ENCODE results near the gene SEMA3E.

SEMA3E gene

DNA sequence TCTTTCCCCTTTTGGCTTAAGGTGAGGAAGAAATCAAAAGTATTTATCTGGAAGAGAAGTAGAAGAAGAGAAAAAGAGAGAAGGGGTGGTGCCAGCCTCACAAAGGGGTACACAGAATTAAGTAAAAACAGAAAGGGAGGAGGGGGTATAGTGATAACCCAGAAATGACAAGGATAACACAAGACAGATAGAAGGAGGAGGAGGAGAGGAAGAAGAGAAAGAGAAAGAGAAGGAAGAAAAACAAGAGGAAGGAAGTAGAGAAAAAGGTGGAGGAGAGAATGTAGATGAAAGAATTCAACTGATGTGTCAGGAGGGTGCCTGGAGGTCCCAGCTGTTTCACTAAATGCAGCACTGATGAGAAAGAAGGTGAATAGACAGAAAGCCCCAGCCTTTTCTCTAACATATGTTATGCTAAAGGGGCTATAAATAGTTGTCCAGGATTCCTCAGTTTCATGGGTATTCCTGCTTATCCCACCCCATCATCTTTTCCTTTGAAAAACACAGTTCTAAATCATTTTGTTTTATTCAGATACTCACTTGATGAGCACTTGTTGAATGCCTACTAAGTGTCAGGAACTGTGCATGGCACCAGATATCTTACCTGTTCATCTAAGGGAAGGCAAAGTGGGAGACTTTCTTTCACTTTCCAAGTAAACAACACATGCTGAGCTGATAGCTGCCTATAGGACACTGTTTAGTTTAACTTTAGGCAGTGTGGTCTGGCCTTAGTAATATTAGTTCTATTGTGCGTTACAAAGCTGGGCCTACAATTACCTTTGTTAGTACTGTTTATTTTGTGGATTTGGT, 8.0 kb downstream of the SEMA3E start:
- FAIRE-seq (no peak), DNase-seq (ENCODE audit: low spot score) (no peak)

DNA sequence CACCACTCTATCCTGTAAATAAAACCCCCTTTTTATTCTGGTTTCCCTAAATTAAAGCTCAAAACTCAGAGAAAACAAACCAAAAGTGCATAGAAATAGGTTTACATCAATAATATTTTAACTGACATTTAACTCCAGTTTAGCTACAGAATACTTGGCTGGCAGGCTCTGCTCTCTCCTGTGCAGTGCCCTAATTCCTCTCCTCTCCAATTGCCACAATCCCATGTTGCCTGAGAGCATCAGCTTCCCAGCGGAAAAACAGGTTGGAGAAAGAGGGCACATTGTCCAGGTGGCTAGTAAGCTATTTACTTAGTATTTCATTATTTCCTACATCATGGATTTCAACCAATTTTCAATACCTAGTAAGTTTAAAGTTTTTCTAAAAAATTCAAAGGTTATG, 8.7 kb downstream of the SEMA3E start:
- DNase-seq (ENCODE audit: low spot score), result no peak
- FAIRE-seq, result no peak

DNA sequence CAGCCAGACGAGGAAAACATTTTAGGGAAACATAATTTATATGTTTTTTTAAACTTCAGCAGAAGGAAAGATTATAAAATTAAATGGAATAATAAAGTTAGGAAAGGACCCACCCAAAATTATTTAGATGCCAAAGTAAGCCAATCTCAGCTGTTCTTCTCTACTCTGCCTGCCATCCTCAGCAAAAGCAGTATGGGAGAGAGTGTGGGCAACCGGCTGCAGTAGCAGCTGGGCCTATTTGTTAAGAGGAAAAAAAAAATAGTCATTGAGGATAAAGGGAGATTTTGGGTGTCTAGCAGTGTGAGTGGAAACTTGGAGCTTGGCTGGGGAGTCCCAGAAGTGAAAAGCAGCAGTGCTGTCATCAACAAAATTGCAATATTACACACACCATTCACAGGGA, 15.4 kb downstream of the SEMA3E start:
- FAIRE-seq (no peak), DNase-seq (ENCODE audit: low spot score) (no peak)

DNA sequence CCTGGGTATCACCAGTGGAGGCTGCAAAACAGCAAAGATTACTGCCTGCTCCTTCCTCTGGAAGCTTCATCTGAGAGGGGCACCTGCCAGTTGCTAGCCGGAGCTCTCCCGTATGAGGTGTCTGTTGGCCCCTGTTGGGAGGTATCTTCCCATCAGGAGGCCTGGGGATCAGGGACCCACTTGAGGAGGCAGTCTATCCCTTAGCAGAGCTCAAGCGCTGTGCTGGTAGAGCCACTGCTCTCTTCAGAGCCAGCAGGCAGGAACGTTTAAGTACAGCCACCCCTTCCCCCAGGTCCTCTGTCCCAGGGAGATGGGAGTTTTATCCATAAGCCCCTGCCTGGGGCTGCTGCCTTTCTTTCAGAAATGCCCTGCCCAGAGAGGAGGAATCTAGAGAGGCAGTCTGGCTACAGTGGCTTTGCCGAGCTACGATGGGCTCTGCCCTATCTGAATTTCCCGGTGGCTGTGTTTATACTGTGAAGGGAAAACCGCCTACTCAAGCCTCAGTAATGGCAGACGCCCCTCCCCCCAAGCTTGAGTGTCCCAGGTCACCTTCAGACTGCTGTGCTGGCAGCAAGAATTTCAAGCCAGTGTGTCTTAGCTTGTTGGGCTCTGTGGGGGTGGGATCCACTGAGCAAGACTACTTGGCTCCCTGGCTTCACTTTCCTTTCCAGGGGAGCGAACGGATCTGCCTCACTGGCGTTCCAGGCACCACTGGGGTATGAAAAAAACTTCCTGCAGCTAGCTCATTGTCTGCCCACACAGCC, 19.6 kb downstream of the SEMA3E start:
- DNase-seq (ENCODE audit: low spot score), result no peak
- FAIRE-seq, result no peak

DNA sequence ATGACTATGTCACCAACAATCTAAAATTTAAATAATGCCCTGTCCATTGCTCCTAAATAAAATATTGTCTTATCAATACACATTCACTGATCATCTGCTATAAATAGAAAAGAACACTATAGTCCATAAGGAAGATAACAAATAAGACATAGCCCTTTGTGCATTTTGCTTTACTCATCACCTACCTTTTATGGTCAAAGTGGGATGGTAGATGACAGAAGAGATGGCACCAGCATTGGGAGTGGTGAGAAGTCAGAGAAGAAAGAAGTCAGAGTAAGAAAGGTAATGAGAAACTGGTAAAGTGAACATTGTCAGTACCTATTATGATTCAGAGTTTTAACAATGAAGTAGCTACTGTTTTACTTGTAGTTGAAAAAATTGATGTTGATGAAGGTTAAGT, 31.1 kb downstream of the SEMA3E start:
- no peak for FAIRE-seq
- no peak for DNase-seq (ENCODE audit: low spot score)

DNA sequence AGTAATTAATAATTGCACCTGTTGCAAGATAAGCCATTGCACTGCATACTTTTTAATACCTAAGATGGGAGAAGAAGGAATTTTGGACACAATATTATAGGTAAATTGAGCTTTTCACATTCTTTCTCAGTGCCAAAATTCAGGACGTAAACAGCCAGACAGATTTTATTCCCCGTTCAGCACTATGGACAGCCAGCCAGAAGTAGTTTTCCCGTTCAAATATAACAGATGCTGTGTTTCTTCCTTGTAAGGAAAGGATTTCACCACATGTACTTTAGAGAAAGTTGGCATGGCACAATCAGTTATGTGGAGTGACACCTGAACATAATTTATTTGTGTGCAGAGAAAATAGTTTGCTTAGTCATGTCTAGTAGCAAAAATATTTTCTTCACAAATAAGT, 34.8 kb downstream of the SEMA3E start:
- peak; percentile 52 for FAIRE-seq
- no peak for DNase-seq (ENCODE audit: low spot score)

DNA sequence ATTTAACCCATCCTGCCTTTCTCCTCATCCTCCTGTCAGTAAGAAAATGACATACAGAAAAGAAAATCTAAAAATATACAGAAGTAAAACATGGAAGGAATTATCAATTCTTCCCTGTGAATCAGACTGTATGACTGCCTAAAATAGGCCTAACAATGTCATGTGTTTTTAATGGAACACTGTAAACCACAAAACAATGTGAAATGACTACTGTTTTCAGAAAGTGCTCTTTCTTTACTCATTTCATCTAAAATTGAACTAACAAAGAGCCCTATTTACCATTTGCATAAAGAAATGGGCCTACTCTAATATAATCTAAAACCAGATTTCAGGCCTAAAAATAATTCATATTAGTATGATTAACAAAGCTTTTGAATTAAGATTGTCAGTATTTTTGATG, 35.7 kb downstream of the SEMA3E start:
- no peak for FAIRE-seq
- DNase-seq (ENCODE audit: low spot score), result no peak

DNA sequence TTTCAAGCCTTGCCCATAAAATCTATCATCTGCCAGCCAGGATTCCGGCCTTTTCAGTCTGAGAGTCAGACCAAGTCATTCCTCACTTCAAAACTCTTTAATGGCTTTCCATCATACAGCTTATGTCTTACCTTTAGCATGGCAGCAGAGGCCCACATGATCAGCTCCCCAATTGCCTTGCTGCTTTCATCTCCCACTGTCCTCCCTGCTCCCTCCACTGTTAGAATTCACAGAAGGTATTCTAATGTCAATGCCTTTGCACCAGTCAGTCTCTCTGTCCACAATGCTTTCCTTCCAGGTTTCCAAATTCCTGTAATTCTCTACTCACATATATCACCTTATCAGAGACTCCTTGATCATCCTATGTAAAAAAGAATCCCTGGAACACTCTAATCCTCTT, 37.2 kb downstream of the SEMA3E start:
- DNase-seq (ENCODE audit: low spot score) (no peak), FAIRE-seq (no peak)

DNA sequence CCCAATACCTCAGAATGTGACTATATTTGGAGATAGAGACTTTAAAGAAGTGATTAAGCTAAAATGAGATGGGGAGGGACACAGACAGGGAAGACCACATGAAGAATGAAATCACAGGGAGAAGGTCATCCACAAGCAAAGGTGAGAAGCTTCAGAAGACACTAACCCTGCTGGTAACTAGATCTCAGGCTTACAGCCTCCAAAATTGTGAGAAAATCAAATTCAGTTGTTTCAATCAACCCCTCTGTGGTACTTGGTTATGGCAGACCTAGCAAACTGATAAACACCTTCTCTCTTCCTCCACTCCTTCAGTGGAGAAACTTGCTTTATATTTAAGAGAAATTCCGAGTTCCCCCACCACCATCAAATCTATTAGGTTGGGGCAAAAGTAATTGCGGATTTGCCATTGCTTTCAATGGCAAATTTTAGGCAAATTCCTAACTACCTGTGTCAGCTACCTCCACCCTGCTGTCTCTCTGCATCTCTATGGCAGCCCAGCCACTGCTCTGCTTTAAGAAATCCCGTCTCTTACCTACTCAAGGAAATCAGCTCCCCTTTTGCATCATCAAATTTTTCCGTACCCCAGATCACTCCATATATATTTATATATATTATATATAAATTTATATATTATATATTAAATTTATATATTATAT, 38.2 kb downstream of the SEMA3E start:
- no peak for FAIRE-seq
- DNase-seq (ENCODE audit: low spot score), result no peak

DNA sequence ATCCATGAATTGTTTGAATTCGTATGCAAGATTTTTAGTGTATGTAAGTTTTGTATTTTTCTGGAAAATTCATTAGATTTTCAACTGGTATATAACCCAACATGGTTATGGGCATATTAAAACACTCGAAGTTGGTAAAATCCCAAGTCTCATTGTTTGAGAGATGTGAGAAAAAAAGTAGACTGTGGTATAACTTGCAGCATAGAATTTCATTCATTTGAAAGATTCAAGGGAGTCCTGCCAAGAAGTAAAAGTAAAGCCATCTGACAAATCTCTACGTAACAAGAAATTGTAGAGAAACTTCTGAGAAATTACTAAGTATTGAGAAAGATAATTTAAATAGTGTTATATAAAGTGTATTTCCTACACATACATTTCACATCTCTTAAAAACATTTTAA, 40.2 kb downstream of the SEMA3E start:
- FAIRE-seq, result no peak

DNA sequence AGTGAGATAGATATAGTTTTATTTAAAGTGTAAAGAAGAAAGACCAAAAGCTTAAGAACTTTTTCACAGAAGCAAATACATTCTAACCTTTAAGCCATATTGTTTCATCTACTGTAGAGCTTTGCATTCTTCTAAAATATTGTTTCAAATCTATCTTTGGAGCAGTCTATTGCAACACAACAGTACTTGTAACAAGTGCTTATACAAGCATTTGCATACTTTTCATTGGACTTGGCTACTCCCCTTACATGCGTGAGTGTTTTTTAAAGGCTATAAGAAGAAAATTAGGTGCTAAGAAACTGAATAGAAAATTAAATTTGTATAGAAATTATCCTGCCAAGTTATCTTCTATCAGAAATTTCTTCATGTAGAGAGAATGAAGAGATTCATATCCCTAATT, 45.3 kb downstream of the SEMA3E start:
- FAIRE-seq (no peak), DNase-seq (ENCODE audit: low spot score) (no peak)

More for the DNA sequence above, 40.2 kb downstream of the SEMA3E start:
- DNase-seq (ENCODE audit: low spot score), result no peak

DNA sequence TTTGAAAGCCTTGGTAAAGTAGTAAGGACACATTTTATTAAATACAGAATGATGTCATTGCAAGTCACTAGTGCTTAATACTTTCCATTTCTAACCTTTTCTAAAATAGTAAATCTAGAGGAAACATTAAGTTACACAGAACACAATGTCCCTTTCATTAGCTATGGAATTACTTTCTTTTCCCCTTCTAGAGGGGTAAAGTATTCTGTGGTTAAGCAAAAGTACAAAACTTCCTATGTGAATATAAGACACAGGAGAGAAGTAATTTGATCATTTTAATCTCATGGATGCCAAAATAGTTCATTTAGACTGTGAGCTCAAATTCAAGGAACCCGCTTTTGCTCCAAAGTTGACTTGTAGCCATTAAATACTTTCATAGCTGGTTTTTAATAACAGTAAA, 49.8 kb downstream of the SEMA3E start:
- no peak for FAIRE-seq
- no peak for DNase-seq (ENCODE audit: low spot score)

DNA sequence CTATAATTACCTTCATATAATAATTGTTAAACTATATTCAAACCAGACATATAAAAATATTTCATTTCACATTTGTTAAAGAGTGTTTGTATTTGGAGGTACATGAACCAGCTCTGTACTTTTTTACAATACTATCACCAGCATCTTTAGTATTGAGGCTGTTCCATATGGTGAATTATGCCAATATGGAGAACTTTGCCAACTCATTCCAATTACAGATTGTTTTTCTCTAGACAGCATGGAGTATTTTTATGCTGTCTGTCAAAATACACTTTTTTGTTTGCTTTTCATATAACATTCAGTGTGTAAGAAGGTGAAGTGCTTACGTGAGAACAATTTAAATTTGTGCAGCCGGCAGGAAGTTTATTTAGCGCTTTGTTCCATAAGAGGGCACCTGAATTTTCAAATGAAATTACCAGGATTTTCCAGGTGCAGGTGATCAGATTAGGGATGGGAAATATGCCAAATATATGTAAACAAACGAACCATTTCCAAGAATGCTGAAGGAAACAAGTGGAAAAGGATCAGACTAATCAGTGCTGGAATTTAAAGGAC, 54.9 kb downstream of the SEMA3E start:
- no peak for DNase-seq (ENCODE audit: low spot score)
- no peak for FAIRE-seq

DNA sequence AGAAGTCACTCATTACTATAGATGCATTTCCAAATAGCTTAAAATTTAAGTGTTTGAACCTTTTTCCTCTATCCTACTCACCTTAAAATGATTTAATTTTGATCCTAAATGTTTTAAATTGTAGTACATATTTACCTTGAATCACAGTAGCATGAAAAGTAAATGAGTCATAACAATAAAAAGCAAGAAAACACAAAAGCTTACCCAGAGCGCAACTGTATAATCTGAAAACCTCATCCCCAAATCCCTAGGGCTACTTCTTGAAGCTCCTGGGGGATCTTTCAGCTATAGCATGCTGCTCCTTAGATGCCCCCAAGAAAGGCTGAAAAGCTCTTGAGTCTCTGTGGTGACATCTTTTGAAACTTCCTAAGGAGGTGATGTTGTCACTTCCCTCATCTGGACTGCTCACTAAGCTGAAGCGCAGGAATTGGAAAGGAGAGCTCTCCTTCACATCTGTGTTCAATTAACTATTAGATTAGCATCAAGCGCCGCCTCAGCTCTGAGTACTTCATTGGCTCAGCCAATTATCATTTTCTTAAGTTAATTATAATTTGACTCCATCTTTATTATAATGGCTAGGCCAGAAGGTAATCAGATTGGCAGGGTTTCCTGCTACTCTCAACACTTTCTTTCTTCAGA, 60.2 kb downstream of the SEMA3E start:
- no peak for DNase-seq (ENCODE audit: low spot score)
- no peak for FAIRE-seq

DNA sequence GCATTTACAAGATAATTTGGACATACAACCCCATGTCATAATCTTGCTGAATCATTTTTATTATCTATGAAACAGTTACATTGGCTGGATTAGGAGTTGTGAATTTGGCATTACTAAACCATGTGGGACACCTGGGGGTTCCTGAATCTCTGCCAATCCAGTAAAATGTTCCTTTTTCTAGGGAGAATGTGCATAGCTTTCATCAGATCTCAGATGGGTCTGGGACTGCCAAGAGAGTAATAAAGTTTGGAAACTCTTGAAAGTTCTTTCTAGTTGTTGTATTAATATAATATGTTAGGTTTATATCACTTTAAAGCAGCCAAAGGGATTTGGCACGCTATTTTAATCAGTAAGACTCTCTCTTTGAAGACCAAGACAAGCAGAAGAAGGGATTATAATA, 62.7 kb downstream of the SEMA3E start:
- FAIRE-seq (no peak), DNase-seq (ENCODE audit: low spot score) (no peak)

DNA sequence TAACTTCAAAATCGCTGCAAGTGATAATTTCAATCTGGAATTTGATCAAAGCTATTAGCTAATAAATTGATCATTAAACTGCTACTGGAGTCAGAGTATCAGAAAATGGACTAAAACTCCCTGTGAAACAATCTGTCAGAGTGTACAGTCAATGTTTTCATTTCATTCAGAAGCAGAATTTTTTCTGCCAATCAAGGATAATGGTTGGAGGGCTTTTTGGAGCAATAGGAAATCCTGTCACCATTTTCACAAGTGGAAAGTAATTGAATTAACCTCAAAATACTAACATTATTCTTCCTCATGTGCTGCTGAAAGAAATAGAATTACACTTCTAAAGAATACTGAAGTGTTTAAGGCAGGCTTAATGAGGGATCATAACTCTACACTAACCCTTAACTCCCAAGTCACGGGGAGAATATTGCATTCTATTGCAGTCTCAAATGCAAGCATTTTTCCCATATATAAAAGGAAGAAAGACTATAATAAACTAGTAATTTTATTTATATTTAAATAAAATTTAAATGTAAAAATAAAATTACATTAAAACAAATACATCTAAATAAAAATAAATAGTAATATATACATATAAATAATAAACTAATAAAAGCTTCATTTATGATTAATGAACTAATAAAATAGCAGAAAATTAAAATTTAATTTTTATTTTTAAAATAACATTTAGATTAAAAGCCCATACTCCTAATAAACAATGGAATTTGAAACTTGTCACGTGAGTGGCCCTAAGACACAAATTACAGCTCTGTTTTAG, 67.1 kb downstream of the SEMA3E start:
- no peak for FAIRE-seq

DNA sequence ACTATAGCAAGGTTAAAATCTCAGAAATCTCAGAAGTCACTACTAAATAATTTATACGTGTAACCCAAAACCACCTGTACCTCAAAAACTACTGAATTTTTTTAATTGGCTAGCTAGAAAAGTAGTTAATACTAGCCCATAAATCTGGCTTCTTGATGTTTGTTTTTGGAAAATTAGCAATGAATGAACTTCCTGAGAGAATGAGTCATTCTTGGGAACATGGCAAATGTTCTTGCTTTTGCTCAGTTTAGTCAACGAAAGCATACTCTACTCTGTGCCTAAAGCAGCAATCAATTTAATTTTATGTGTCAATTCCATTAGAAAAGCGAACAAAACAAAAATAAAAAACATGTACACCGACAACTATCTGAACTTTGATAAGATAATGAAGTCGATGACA, 69.2 kb downstream of the SEMA3E start:
- FAIRE-seq (no peak), DNase-seq (ENCODE audit: low spot score) (peak; percentile 23)

More for the DNA sequence above, 67.1 kb downstream of the SEMA3E start:
- no peak for DNase-seq (ENCODE audit: low spot score)

DNA sequence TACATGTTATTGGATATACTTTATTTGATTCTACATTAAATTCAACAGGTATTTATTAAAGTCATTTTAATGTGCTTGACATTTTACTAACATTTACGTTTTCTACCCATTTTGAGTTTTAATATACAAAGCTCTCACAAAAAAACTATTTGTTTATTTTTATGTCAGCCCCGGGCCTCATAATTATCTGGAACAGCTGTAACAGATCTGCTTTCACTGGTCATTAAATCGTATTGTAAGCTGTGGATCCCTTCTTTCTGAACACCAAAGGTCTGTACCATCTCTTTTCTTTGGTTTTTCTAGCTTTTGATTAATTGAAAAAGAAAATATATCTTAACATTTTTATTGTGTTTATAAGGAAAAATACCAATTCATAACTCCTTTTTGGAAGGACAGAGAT, 73.5 kb downstream of the SEMA3E start:
- FAIRE-seq (no peak), DNase-seq (ENCODE audit: low spot score) (no peak)

DNA sequence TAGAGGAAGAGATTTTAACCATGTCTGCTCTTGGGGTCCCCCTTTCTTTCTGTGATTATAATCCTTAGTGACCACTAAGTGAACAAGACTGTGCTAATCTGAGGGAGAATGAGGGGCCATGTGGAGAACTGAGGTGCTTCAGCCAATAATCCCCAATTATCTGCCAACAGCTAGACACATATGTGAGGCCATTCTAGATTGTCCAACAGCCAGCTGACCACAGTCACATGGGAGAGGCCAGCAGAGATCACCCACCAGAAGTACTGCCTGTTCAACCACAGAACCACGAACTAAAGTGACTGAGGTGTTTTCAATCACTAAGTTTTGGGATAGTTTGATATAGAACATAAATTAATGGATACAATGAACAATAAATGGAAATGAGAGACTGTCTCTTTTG, 74.3 kb downstream of the SEMA3E start:
- FAIRE-seq (no peak), DNase-seq (ENCODE audit: low spot score) (no peak)

DNA sequence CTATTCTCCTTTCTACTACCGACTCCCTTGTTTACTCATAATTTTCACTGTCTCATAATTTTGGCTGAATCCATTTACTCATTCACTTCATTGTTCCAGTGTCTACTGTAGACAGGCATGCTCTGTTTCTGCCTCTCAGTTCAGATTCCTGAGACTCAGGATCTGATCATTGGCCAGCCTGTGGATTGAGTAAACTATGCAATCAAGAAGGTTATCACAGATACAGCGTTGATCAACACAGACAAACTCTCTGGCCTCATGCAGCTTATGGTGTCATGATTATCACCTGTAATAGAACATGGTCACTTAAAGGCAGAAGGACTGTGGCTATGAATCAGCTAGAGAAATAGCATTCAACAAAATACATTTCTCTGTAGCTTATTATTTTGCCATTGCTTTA, 86.0 kb downstream of the SEMA3E start:
- peak; percentile 83 for FAIRE-seq
- DNase-seq (ENCODE audit: low spot score), result no peak

DNA sequence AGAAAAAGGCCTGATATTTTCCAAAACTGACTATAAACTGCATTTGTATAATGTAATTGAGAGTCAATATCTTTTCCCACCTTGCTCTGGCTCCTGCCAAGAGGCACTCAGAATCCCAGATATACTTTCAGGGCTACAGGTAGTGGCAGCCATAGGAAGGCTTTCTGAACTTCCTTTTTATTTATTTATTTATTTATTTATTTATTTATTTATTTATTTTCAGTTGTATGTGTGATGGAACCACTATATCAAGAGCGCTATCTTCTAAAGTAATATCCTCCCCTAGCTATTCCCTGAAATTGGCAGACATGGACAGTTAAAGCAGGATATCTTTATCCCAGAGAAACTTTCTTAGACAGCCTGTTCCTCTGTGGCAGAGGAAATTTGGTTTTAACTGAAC, 86.7 kb downstream of the SEMA3E start:
- FAIRE-seq (no peak), DNase-seq (ENCODE audit: low spot score) (no peak)
